ENCODE data around the gene RAI1. TPM values are rescaled to one million over a fixed set of nuclear protein-coding genes. Genes with fewer than 3 reads are reported as not detected.

RAI1 gene
- total RNA-seq, 4 donors from 2014 or later, result 20.3 to 46.1 (median 30.4) TPM

GRCh38 chr17:17813725-17814095 lies 132.5 kb downstream of the RAI1 start:
- no peak for DNase-seq (ENCODE audit: low spot score in 2 of 2)
- Histone ChIP-seq H3K27ac (no peak overlapping the region), H3K4me1 (peaks cover 74% of the 10 kb centered on the region), H3K27me3 (no peaks in the 10 kb centered on the region), H3K4me3 (no peak overlapping the region), H3K9me3 (no peaks in the 10 kb centered on the region), H3K36me3 (peaks cover 44% of the 10 kb centered on the region)
- WGBS, result 71% methylated on average over 6 of the region's 16 CpGs
- TF ChIP-seq POLR2A (IDR thresholded peaks at IDR 0.05) (no peak), POLR2AphosphoS5 (IDR thresholded peaks at IDR 0.05) (no peak), EP300 (IDR thresholded peaks at IDR 0.05) (no peak)
- TF ChIP-seq, protein P1, sequence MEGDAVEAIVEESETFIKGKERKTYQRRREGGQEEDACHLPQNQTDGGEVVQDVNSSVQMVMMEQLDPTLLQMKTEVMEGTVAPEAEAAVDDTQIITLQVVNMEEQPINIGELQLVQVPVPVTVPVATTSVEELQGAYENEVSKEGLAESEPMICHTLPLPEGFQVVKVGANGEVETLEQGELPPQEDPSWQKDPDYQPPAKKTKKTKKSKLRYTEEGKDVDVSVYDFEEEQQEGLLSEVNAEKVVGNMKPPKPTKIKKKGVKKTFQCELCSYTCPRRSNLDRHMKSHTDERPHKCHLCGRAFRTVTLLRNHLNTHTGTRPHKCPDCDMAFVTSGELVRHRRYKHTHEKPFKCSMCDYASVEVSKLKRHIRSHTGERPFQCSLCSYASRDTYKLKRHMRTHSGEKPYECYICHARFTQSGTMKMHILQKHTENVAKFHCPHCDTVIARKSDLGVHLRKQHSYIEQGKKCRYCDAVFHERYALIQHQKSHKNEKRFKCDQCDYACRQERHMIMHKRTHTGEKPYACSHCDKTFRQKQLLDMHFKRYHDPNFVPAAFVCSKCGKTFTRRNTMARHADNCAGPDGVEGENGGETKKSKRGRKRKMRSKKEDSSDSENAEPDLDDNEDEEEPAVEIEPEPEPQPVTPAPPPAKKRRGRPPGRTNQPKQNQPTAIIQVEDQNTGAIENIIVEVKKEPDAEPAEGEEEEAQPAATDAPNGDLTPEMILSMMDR (IDR thresholded peaks at IDR 0.05), result no peak

DNA sequence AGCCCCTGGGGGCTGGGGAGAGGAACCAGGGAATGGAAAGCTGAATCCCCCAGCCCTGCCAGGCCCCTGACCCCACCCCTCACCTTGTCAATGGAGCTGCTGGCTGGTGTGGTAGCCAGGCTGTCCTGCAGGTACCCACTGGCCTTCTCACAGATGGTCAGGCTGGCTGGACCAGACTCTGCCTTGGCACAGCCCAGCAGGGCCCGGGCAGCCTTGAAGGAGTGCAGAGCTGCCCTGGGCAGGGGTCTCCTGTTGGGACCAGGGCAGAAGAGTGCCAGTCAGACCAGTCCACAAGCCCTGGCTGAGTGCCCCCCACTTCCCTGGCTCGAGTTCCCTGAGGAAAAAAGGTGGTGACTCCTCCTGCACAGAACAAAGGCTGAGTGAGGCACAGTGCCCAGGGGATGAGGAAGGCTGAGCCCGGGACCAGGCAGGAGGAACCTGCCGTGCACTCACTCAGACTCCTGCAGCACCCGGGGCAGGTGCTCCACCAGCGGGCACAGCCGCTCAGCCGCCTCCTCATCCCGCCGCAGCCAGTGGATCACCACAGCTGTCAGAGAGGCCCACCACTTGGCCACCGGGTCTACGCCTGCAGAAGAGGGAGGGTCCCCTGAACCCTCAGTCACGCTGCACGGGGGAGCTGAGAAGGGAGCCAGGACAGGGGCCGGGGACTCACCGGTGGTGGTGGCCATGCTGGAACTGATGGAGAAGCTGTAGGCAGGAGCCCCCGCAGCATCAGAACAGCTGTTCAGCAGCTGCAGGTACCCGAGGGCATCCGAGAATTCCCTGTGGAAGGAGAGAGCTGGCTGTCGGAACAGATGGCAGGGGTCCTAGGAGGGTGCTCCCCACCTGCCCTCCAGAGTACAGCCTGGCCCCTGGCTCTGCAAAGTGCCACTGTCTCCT lies 133.2 kb downstream of the RAI1 start:
- Histone ChIP-seq H3K9me3 (no peaks in the 10 kb centered on the region), H3K36me3 (peaks cover 51% of the 10 kb centered on the region), H3K27ac (no peak overlapping the region), H3K4me3 (no peak overlapping the region), H3K27me3 (no peaks in the 10 kb centered on the region), H3K4me1 (peaks cover 74% of the 10 kb centered on the region)
- no peak for DNase-seq (ENCODE audit: low spot score in 2 of 2)
- WGBS, result 76% methylated on average over 3 of the region's 20 CpGs
- TF ChIP-seq POLR2AphosphoS5 (IDR thresholded peaks at IDR 0.05), result no peak
- TF ChIP-seq, protein P1 (IDR thresholded peaks at IDR 0.05), result no peak
- TF ChIP-seq EP300 (IDR thresholded peaks at IDR 0.05), result no peak
- TF ChIP-seq POLR2A (IDR thresholded peaks at IDR 0.05), result no peak

DNA sequence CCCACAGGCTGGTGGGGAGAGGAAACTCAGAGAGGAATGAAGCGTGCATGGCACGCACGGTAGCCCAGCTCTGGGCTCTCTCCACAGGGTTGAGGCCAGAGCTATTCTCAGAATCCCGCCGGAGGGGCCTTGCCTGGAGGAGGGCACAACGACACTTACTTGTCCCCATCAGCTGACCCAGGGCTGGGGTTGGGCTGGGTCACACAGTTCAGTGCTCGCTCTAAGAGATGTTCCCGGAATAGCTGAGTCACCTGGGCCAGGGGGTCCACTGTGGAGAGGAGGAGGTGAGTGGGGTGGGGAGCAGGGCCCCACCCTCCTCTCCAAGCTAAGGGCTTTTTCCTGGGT lies 133.8 kb downstream of the RAI1 start:
- DNase-seq (ENCODE audit: low spot score in 2 of 2), result no peak
- Histone ChIP-seq H3K4me3 (no peak overlapping the region), H3K36me3 (peaks cover 56% of the 10 kb centered on the region), H3K9me3 (no peaks in the 10 kb centered on the region), H3K27me3 (no peaks in the 10 kb centered on the region), H3K27ac (no peak overlapping the region), H3K4me1 (peaks cover 74% of the 10 kb centered on the region)
- TF ChIP-seq POLR2AphosphoS5 (IDR thresholded peaks at IDR 0.05) (no peak), POLR2A (IDR thresholded peaks at IDR 0.05) (no peak), EP300 (IDR thresholded peaks at IDR 0.05) (no peak)
- TF ChIP-seq, protein P1 (IDR thresholded peaks at IDR 0.05), result no peak
- WGBS, result 60% methylated on average over 1 of the region's 8 CpGs

DNA sequence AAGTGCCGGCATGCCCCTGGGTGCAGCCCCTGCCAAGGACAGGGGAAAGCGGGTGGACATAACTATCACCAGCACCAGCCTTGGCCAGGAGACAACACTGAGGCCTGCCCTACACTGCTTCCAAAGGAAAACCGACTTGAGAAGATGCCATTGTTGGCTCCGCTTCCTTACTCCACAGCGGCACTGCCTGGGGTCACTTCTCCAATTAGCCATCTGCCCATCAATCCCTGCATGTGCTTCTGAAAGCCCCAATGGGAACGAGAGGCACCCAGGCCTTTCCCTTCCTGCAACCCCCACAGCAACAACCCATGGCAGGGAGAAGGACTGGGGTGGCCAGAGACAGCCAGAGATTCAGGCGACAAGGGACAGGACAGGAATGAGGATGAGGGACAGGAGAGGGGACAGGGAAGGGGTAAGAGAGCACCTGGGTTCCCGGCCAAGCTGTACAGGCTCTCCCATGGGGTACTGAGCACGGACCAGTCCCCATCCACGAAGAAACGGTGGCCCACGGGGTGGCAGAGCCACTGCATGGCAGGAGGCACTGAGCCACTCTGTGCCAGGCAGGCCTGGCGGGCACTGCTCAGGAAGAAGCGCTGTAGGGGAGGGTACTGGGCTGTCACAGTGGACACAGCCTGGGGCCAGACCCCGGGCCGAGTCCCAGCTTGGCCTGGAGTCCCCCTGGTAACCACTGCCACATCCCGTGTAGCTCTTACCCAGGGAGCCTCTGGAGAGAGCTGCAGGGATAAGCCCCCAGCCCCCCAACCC lies 134.4 kb downstream of the RAI1 start:
- no peaks in the 10 kb centered on the region for H3K27me3 ChIP-seq
- no peak for DNase-seq (ENCODE audit: low spot score in 2 of 2)
- WGBS, result 80% methylated on average over 16 of the region's 17 CpGs
- H3K4me1 ChIP-seq, result peaks cover 74% of the 10 kb centered on the region
- H3K36me3 ChIP-seq, result peaks cover 61% of the 10 kb centered on the region
- no peaks in the 10 kb centered on the region for H3K9me3 ChIP-seq
- H3K4me3 ChIP-seq, result no peak overlapping the region
- H3K27ac ChIP-seq, result no peak overlapping the region
- TF ChIP-seq POLR2A (IDR thresholded peaks at IDR 0.05) (no peak), EP300 (IDR thresholded peaks at IDR 0.05) (no peak), POLR2AphosphoS5 (IDR thresholded peaks at IDR 0.05) (no peak)
- TF ChIP-seq, protein P1 (IDR thresholded peaks at IDR 0.05), result no peak

GRCh38 chr17:17816240-17816814 lies 135.1 kb downstream of the RAI1 start:
- WGBS, result 98% methylated on average over 12 of the region's 22 CpGs
- Histone ChIP-seq H3K4me1 (peaks cover 74% of the 10 kb centered on the region), H3K36me3 (peaks cover 61% of the 10 kb centered on the region), H3K9me3 (no peaks in the 10 kb centered on the region), H3K27ac (no peak overlapping the region), H3K27me3 (no peaks in the 10 kb centered on the region), H3K4me3 (no peak overlapping the region)
- TF ChIP-seq POLR2AphosphoS5 (IDR thresholded peaks at IDR 0.05) (no peak), POLR2A (IDR thresholded peaks at IDR 0.05) (no peak), EP300 (IDR thresholded peaks at IDR 0.05) (no peak)
- TF ChIP-seq, protein P1 (IDR thresholded peaks at IDR 0.05), result no peak
- no peak for DNase-seq (ENCODE audit: low spot score in 2 of 2)

All from suprapubic skin (tissue), 4 donors.